IMR-90 (cell line): Measurements from ENCODE around the gene AMIGO3. TPM values are rescaled to one million over a fixed set of nuclear protein-coding genes. Genes with fewer than 3 reads are reported as not detected.
"Not testable (repeated sequence)": the region's sequence is repeated elsewhere in the genome, so short reads cannot be mapped to it uniquely, and the experiment has no call there.

Experiments used
- ATAC-seq: fragments of 200-7000 bp; cut with Tn5 transposase; 2 replicates; pipeline ENCODE4 v1.9.1; 2020; ENCODE audit warnings: low read depth, mild to moderate bottlenecking, moderate library complexity
- BruUV-seq: library from RNA; stranded (reverse); fragments of 400-500 nt; replicated peaks from 2 replicates; lab custom pipeline; 2021; lab: Mats Ljungman, UMichigan
- CTCF ChIA-PET: fragments of 300-600 bp; formaldehyde crosslinking; extraction: SDS; loops from one replicate; lab custom pipeline; 2021; ENCODE audit warnings: antibody characterized with exemption; lab: Yijun Ruan, JAX
- POLR2A ChIA-PET: fragments of 300-600 bp; sonication (Branson Sonifier 250); formaldehyde crosslinking; loops from one replicate; lab custom pipeline; 2022; ENCODE audit warnings: antibody characterized with exemption; ENCODE audit not compliant: unreplicated experiment; lab: Charles Lee
- DNase-seq: peaks from one replicate; pipeline ENCODE4 v3.0.0; 2013
- H2AFZ ChIP-seq: replicated peaks from 2 replicates; pipeline ENCODE3; 2013; ENCODE audit warnings: low read length, mild to moderate bottlenecking; ENCODE audit not compliant: poor library complexity
- H2AK5ac ChIP-seq: 2 replicates; pipeline ENCODE4 v1.6.1; 2013; ENCODE audit warnings: low read depth, low read length, inconsistent platforms
- H2AK9ac ChIP-seq: replicated peaks from 2 replicates; pipeline ENCODE3; 2013; ENCODE audit warnings: mild to moderate bottlenecking, low read depth, low read length, moderate library complexity; ENCODE audit not compliant: poor library complexity
- H2BK120ac ChIP-seq: 2 replicates; pipeline ENCODE4 v1.6.1; 2013; ENCODE audit warnings: low read depth, low read length, inconsistent platforms
- H2BK15ac ChIP-seq: 3 replicates; pipeline ENCODE4 v1.6.1; 2013; ENCODE audit warnings: low read depth, low read length, inconsistent platforms
- H2BK20ac ChIP-seq: 2 replicates; pipeline ENCODE4 v1.6.1; 2013; ENCODE audit warnings: low read depth, mild to moderate bottlenecking, inconsistent platforms, low read length, moderate library complexity
- H2BK5ac ChIP-seq: 2 replicates; pipeline ENCODE4 v1.6.1; 2013; ENCODE audit warnings: mild to moderate bottlenecking, low read depth, low read length, inconsistent platforms; ENCODE audit not compliant: poor library complexity, severe bottlenecking
- H3K14ac ChIP-seq: replicated peaks from 2 replicates; pipeline ENCODE4 v1.6.1; 2013; ENCODE audit warnings: low read depth, low read length, inconsistent platforms
- H3K18ac ChIP-seq: 2 replicates; pipeline ENCODE4 v1.6.1; 2013; ENCODE audit warnings: low read depth, low read length, control low read depth
- H3K23ac ChIP-seq: 2 replicates; pipeline ENCODE4 v1.6.1; 2013; ENCODE audit warnings: low read depth, low read length, inconsistent platforms
- H3K27ac ChIP-seq: 2 replicates; pipeline ENCODE4 v1.5.1; 2013; ENCODE audit warnings: mild to moderate bottlenecking, control low read depth, low read length; ENCODE audit not compliant: insufficient read depth
- H3K27me3 ChIP-seq: 2 replicates; pipeline ENCODE4 v1.6.1; 2013; ENCODE audit warnings: low read length; ENCODE audit not compliant: control insufficient read depth, insufficient read depth
- H3K36me3 ChIP-seq: 2 replicates; pipeline ENCODE4 v1.6.1; 2013; ENCODE audit warnings: low read length, mixed read lengths; ENCODE audit not compliant: control insufficient read depth, insufficient read depth
- H3K4ac ChIP-seq: 2 replicates; pipeline ENCODE4 v1.6.1; 2013; ENCODE audit warnings: low read depth, low read length, inconsistent platforms
- H3K4me1 ChIP-seq: 2 replicates; pipeline ENCODE4 v1.6.1; 2013; ENCODE audit warnings: low read length, mixed read lengths; ENCODE audit not compliant: control insufficient read depth, insufficient read depth
- H3K4me2 ChIP-seq: 2 replicates; pipeline ENCODE4 v1.6.1; 2013; ENCODE audit warnings: low read depth, mild to moderate bottlenecking, control low read depth, low read length, moderate library complexity
- H3K4me3 ChIP-seq: 2 replicates; pipeline ENCODE4 v1.5.1; 2013; ENCODE audit warnings: low read depth, mild to moderate bottlenecking, control low read depth, low read length, moderate library complexity; ENCODE audit not compliant: insufficient read depth
- H3K56ac ChIP-seq: 2 replicates; pipeline ENCODE4 v1.6.1; 2013; ENCODE audit warnings: low read length, inconsistent platforms; ENCODE audit not compliant: insufficient read depth; ENCODE audit errors: extremely low read depth
- H3K79me1 ChIP-seq, 2 experiments: 2 replicates each; pipeline ENCODE4 v1.6.1; 2013; ENCODE audit warnings: low read length in 2 of 2, inconsistent platforms in 1 of 2, low read depth in 1 of 2
- H3K9ac ChIP-seq: 2 replicates; pipeline ENCODE4 v1.6.1; 2013; ENCODE audit warnings: low read depth, low read length, control low read depth
- H3K9me1 ChIP-seq: 2 replicates; pipeline ENCODE4 v1.6.1; 2013; ENCODE audit warnings: low read length, inconsistent platforms; ENCODE audit not compliant: insufficient read depth
- H3K9me3 ChIP-seq: 2 replicates; pipeline ENCODE4 v1.6.1; 2013; ENCODE audit warnings: low read length; ENCODE audit not compliant: control insufficient read depth, insufficient read depth
- H4K20me1 ChIP-seq: 2 replicates; pipeline ENCODE4 v1.6.1; 2013; ENCODE audit warnings: low read length, inconsistent platforms; ENCODE audit not compliant: insufficient read depth
- H4K5ac ChIP-seq: 2 replicates; pipeline ENCODE4 v1.6.1; 2013; ENCODE audit warnings: mild to moderate bottlenecking, low read depth, low read length, control low read depth
- H4K8ac ChIP-seq, 2 experiments: 2 replicates each; pipeline ENCODE4 v1.6.1; 2013; ENCODE audit warnings: low read depth in 2 of 2, low read length in 2 of 2, control low read depth in 1 of 2, inconsistent platforms in 1 of 2
- H4K91ac ChIP-seq: 2 replicates; pipeline ENCODE4 v1.6.1; 2013; ENCODE audit warnings: low read depth, low read length, inconsistent platforms; ENCODE audit not compliant: insufficient read depth
- WGBS, 2 experiments: methylation state at CpG; one replicate each; pipeline versions ENCODE4 v1.1.5 to v1.1.7; 2013; ENCODE audit warnings: missing lambda C conversion rate in 2 of 2; ENCODE audit not compliant: insufficient read length in 1 of 2; ENCODE audit errors: extremely low coverage in 2 of 2; 5-methylcytosine and 5-hydroxymethylcytosine counted together
- dilution Hi-C: fragments of 300-500 bp; cut with HindIII; formaldehyde crosslinking; loops from one replicate; pipeline ENCODE4 v1.14.3; 2018; ENCODE audit warnings: low sequenced_read_pairs; ENCODE audit not compliant: unreplicated experiment
- in situ Hi-C: fragments of 300-500 bp; cut with MboI; formaldehyde crosslinking; loops from 3 replicates; pipeline ENCODE4 v1.14.3; 2019; ENCODE audit warnings: low sequenced_read_pairs, inconsistent platforms, mixed read lengths
- intact Hi-C: fragments of 100-400 bp; cut with micrococcal nuclease; formaldehyde crosslinking; loops from 2 replicates; pipeline ENCODE4 v1.10.0; 2022
- polyA plus RNA-seq, 3 experiments: library from polyadenylated mRNA; depleted of rRNA; stranded (reverse); fragments of >200 nt; gene quantifications; 2 replicates each; pipeline ENCODE4 v1.2.3, GENCODE V29; 2012; ENCODE audit warnings: low replicate concordance in 1 of 3
- total RNA-seq: library from RNA; depleted of rRNA; stranded (reverse); fragments of >200 nt; gene quantifications from 2 replicates; pipeline ENCODE4 v1.2.3, GENCODE V29; 2012

The AMIGO3 gene
- total and polyA plus RNA-seq, 2 of the 4 experiments (the other 2 are of a cell fraction): 1.5 TPM; not detected in 1

GRCh38 chr3:49748874-49749273 is 29.4 kb upstream of the AMIGO3 start:
- H4K5ac ChIP-seq, intact Hi-C loops, dilution Hi-C loops, H3K9me3 ChIP-seq, BruUV-seq, H2BK15ac ChIP-seq, H4K8ac ChIP-seq, H3K27me3 ChIP-seq, H3K36me3 ChIP-seq, H2AFZ ChIP-seq, H2BK20ac ChIP-seq, H3K9ac ChIP-seq, H3K23ac ChIP-seq, CTCF ChIA-PET, H2AK5ac ChIP-seq, in situ Hi-C loops, ATAC-seq, H3K14ac ChIP-seq, H3K4me2 ChIP-seq, H3K56ac ChIP-seq, H3K4me3 ChIP-seq, H2BK5ac ChIP-seq, H4K91ac ChIP-seq, H3K4ac ChIP-seq, H3K4me1 ChIP-seq, DNase-seq, H3K18ac ChIP-seq, H2AK9ac ChIP-seq, H3K27ac ChIP-seq, H2BK120ac ChIP-seq, POLR2A ChIA-PET: not testable (repeated sequence)
- Histone ChIP-seq H3K79me1 (peaks cover 25 to 69% of the 10 kb centered on the region in 2 experiments), H4K20me1 (peaks cover 35% of the 10 kb centered on the region), H3K9me1 (peaks cover 10% of the 10 kb centered on the region)
- no CpG with 5 or more reads among the region's 5 CpGs for WGBS, 2 experiments
